Chondrocyte (in vitro differentiated cells): ENCODE data around the gene CEP41. TPM values are rescaled to one million over a fixed set of nuclear protein-coding genes. Genes with fewer than 3 reads are reported as not detected.

Source experiments
- DNase-seq: peaks from one replicate; pipeline ENCODE4 v3.0.0; 2021; ENCODE audit warnings: mixed read lengths, low spot score
- H3K27ac Mint-ChIP-seq: one replicate; pipeline ENCODE4 v1.8.0; 2021; ENCODE audit warnings: mild to moderate bottlenecking, moderate library complexity, mixed read lengths; ENCODE audit not compliant: unreplicated experiment
- H3K27me3 Mint-ChIP-seq: 2 replicates; pipeline ENCODE4 v1.8.0; 2021; ENCODE audit warnings: low read depth, mixed read lengths
- H3K36me3 Mint-ChIP-seq: 2 replicates; pipeline ENCODE4 v1.8.0; 2021; ENCODE audit warnings: low read depth, mixed read lengths
- H3K4me1 Mint-ChIP-seq: 2 replicates; pipeline ENCODE4 v1.8.0; 2021; ENCODE audit warnings: low read depth, mild to moderate bottlenecking, mixed read lengths
- H3K4me3 Mint-ChIP-seq: one replicate; pipeline ENCODE4 v1.8.0; 2021; ENCODE audit warnings: mild to moderate bottlenecking, moderate library complexity, mixed read lengths; ENCODE audit not compliant: unreplicated experiment
- H3K9me3 Mint-ChIP-seq: 2 replicates; pipeline ENCODE4 v1.8.0; 2021; ENCODE audit warnings: low read depth, mixed read lengths
- total RNA-seq: library from RNA; stranded (reverse); gene quantifications from 3 replicates; pipeline ENCODE4 v1.2.1, GENCODE V29; 2021
- TF ChIP-seq, protein P1 (sequence below): fragments of 200-600 bp; sonication (generic); IDR thresholded peaks from 2 replicates; pipeline ENCODE4 v1.5.0; 2021; ENCODE audit warnings: antibody characterized with exemption, mild to moderate bottlenecking, moderate library complexity

Gene CEP41
- total RNA-seq, 1 donor from 2014 or later = 10.3 TPM

DNA sequence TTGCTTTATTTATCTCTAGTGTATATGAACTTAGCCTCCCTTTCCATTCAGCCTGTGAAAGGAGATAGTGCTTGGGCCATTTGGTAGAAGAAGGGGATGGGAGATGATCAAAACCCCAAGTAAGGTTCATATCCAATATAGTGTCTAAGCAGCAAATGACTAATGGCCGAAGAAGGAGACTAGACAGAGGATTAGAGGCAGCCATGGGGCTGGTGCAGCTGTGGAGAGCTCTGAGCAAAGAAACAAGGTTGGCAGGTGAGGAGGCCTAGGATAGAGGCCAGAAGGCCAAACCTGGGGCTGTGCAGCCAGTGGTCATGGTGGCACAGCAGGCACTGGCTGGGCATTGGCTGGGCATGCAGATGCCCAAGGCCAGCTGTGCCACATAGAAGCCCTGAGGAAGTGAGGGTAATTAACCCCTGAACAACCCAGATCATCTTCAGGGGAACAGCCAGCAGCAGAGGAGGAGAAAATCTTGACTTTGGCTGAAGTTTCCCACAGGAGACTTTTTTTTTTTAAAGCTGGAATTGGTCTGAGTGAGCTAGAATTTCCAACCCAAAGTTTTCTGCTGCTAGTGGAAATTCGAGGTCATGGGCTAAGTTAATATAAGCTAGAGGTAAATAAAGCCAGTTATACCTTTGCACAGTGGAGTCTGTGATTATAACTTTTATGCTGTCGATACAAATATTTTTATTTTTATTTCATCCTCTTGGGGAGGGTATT lies 70.8 kb downstream of the CEP41 start:
- no peak overlapping the region for H3K4me3 Mint-ChIP-seq
- peaks cover 74% of the 10 kb centered on the region for H3K4me1 Mint-ChIP-seq
- no peaks in the 10 kb centered on the region for H3K27me3 Mint-ChIP-seq
- TF ChIP-seq, protein P1, sequence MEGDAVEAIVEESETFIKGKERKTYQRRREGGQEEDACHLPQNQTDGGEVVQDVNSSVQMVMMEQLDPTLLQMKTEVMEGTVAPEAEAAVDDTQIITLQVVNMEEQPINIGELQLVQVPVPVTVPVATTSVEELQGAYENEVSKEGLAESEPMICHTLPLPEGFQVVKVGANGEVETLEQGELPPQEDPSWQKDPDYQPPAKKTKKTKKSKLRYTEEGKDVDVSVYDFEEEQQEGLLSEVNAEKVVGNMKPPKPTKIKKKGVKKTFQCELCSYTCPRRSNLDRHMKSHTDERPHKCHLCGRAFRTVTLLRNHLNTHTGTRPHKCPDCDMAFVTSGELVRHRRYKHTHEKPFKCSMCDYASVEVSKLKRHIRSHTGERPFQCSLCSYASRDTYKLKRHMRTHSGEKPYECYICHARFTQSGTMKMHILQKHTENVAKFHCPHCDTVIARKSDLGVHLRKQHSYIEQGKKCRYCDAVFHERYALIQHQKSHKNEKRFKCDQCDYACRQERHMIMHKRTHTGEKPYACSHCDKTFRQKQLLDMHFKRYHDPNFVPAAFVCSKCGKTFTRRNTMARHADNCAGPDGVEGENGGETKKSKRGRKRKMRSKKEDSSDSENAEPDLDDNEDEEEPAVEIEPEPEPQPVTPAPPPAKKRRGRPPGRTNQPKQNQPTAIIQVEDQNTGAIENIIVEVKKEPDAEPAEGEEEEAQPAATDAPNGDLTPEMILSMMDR = no peak
- H3K9me3 Mint-ChIP-seq = peaks cover 4% of the 10 kb centered on the region
- no peak for DNase-seq
- no peaks in the 10 kb centered on the region for H3K36me3 Mint-ChIP-seq
- H3K27ac Mint-ChIP-seq = peak overlapping the region; percentile 65

DNA sequence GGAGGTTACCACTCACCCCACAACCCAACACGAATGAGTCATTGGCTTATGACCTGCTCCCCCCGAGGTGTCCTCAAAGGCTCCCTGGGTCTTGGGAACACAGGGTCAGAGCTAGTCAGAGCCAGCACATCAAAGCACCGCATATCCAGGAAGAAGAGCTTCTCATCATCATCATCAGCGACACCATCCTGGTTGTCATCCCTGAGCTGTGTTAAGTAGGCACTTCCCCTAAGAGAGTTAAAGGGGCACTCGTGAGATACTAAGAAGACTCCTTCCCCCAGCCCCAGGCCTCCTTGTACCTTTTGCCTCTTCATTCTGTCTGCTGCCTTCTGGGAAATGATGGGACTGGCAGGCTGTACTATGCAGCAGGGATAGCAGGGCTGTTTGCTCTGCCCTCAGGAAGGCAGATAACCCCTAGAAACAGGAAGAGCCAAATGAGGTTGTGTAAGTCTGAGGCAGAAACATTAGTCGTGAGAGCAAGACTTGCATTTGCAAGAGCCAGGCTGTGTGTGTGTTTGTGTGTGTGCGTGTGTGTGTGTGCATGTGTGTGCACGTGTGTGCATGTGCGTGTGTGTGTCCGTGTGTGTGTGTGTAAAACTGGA lies 71.6 kb downstream of the CEP41 start:
- Mint-ChIP-seq H3K4me1 (peaks cover 66% of the 10 kb centered on the region), H3K4me3 (no peak overlapping the region), H3K27ac (peak overlapping the region; percentile 65), H3K27me3 (no peaks in the 10 kb centered on the region), H3K36me3 (no peaks in the 10 kb centered on the region), H3K9me3 (peaks cover 4% of the 10 kb centered on the region)
- TF ChIP-seq, protein P1 = no peak
- peak; percentile 21 for DNase-seq

DNA sequence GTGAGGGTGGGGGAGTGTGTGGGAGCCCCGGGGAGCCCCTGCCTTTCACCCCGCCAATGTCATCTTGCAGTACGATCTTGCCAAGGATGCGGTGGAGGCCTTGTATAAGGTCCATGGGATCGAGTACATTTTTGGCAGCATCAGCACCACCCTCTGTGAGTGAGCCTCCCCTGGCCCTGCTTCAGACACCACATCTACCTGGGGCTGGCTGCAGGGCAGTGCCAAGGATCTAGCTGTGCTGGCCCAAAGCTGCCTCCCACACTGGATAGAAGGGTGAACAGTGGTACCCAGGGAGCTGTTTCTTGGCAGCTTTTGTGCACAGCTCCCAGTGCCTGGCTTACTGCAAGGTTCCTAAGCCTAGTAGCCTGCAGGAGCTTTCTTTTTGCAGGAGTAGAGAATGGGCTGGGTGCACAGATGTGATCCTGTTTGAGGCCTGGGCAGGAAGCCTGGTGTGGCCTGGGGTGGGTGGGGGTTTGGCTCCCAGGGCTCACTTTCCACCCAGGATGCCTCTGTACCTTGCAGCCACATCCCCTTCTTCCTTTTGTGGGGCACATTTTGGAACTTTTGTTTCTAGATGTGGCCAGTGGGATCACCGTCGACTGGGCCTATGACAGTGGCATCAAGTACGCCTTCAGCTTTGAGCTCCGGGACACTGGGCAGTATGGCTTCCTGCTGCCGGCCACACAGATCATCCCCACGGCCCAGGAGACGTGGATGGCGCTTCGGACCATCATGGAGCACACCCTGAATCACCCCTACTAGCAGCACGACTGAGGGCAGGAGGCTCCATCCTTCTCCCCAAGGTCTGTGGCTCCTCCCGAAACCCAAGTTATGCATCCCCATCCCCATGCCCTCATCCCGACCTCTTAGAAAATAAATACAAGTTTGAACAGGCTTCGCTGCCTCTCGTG lies 72.7 kb downstream of the CEP41 start:
- Mint-ChIP-seq H3K9me3 (peaks cover 4% of the 10 kb centered on the region), H3K4me1 (peaks cover 66% of the 10 kb centered on the region), H3K36me3 (no peaks in the 10 kb centered on the region), H3K27ac (no peak overlapping the region), H3K4me3 (no peak overlapping the region), H3K27me3 (no peaks in the 10 kb centered on the region)
- TF ChIP-seq, protein P1 = no peak
- DNase-seq = peak; percentile 64

DNA sequence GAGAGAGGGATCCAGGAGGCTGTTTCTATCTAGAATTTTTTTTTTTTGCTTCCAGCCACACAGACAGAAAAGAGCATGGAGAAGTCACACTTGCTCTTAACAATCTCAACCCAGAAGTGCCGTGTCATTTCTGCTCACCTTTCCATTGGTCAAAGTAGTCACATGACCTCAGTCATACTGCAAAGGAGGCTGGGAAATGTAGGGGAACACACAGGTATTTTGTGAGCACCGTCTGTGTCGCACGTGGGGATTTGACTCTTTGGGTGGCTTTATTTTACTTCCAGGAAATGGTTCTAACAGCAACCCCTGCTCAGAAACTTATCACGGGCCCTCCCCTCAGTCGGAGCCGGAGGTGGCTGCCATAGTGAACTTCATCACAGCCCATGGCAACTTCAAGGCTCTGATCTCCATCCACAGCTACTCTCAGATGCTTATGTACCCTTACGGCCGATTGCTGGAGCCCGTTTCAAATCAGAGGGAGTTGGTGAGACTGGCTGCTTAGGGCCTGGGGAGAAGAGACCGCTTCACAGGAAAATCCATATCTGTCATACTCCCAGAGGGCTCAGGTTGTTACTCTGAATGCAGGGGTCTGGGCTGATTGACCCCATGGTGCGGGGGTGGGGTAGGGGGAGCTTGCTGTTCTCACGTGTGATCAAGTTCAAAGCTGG lies 73.6 kb downstream of the CEP41 start:
- DNase-seq = peak; percentile 36
- H3K4me1 Mint-ChIP-seq = peaks cover 64% of the 10 kb centered on the region
- peaks cover 4% of the 10 kb centered on the region for H3K9me3 Mint-ChIP-seq
- H3K36me3 Mint-ChIP-seq = no peaks in the 10 kb centered on the region
- no peak overlapping the region for H3K4me3 Mint-ChIP-seq
- no peaks in the 10 kb centered on the region for H3K27me3 Mint-ChIP-seq
- no peak overlapping the region for H3K27ac Mint-ChIP-seq
- TF ChIP-seq, protein P1 = no peak
